Adipose tissue (tissue), 3 donors: ENCODE results near the gene OR10H5. TPM values are rescaled to one million over a fixed set of nuclear protein-coding genes. Genes with fewer than 3 reads are reported as not detected.
A peak's percentile ranks its signal among the peaks of the same experiment; 100 is the strongest.
"Not testable (repeated sequence)": the region's sequence is repeated elsewhere in the genome, so short reads cannot be mapped to it uniquely, and the experiment has no call there.

ENCODE experiments used
- H3K27ac ChIP-seq: one replicate; pipeline ENCODE4 v1.5.1; 2013; ENCODE audit warnings: low read depth, low read length
- WGBS, 3 donors: extraction: QIAGEN DNeasy Blood & Tissue Kit; methylation state at CpG; one replicate each; pipeline ENCODE4 v1.1.7; 2013; 5-methylcytosine and 5-hydroxymethylcytosine counted together
- polyA plus RNA-seq, 3 donors: library from polyadenylated mRNA; stranded (reverse); fragments of 200-250 nt; gene quantifications; one replicate each; pipeline ENCODE4 v1.2.3, GENCODE V29; 2013
- donor health status: healthy with polysubstance abuse.
- donor health status: Bipolar disorder and iron deficiency.
- donor health status: healthy.

The OR10H5 gene
- polyA plus RNA-seq, 3 donors, result 0.11 TPM; not detected in 2

DNA sequence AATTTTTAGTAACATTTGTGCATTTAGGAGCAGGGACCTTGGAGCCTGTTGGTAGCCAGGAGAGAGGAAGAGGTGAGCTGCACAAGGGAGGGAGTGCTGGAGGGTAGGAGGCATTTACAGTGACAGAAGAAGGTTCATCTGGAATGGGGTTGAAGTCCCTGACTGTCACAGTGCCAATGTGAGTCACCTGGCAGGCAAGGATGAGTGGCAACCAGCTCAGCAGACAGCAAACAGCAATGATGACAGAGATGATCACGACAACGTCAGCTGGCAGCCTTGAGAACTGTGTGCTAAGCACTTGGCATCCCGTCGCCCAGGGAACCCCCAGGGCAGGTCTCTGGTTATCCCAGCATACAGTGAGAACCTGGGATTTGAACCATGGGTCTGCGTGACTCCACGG lies 2.6 kb downstream of the OR10H5 start:
- 50 to 62% (median 60%) methylated on average over 6 of the region's 6 CpGs for WGBS, 3 donors
- H3K27ac ChIP-seq, result no peak overlapping the region

DNA sequence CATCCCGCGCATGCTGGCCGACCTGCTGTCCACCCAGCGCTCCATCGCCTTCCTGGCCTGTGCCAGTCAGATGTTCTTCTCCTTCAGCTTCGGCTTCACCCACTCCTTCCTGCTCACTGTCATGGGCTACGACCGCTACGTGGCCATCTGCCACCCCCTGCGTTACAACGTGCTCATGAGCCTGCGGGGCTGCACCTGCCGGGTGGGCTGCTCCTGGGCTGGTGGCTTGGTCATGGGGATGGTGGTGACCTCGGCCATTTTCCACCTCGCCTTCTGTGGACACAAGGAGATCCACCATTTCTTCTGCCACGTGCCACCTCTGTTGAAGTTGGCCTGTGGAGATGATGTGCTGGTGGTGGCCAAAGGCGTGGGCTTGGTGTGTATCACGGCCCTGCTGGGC lies 6.8 kb downstream of the OR10H5 start:
- WGBS, 3 donors, result 94 to 95% (median 94%) methylated on average over 15 to 18 of the region's 18 CpGs
- not testable (repeated sequence) for H3K27ac ChIP-seq

DNA sequence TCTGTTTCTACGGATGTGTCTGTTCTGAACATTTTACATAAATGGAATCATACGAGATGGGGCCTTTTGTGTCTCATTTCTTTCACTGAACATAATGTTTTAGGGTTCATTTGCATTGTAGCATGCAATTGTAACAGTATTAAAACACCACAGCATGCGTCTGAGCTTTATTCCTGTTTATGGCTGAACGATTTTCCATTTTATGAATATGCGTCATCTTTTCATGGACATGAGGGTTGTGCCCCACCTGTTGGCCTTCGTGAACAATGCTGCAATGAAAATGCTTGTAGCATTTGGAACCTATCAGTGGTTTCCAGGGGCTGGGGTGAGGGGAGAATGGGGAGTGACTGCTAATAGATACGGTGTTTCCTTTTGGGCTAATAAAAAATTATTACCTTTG lies 22.9 kb downstream of the OR10H5 start:
- no peak overlapping the region for H3K27ac ChIP-seq
- 33 to 53% (median 45%) methylated on average over 7 of the region's 7 CpGs for WGBS, 3 donors

DNA sequence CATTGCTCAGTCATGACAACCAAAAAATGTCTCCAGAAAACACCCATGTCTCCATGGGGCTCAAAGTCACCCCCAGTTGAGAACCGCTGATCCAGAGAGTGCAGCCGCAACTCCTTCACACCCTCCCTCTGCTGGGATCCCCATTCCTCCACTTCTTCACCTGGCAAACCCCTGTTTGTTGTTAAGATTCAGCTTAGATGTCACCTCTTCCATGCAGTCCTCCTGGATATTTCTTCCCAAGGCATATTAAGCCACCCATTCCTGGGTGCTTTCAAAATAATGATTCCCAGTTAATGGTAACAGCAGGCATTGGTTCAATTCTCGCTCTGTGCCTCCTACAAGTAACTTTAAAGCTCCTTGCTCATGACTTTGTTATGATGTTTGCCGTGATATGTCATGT lies 24.0 kb downstream of the OR10H5 start:
- no peak overlapping the region for H3K27ac ChIP-seq
- 77 to 87% (median 78%) methylated on average over 4 of the region's 4 CpGs for WGBS, 3 donors

DNA sequence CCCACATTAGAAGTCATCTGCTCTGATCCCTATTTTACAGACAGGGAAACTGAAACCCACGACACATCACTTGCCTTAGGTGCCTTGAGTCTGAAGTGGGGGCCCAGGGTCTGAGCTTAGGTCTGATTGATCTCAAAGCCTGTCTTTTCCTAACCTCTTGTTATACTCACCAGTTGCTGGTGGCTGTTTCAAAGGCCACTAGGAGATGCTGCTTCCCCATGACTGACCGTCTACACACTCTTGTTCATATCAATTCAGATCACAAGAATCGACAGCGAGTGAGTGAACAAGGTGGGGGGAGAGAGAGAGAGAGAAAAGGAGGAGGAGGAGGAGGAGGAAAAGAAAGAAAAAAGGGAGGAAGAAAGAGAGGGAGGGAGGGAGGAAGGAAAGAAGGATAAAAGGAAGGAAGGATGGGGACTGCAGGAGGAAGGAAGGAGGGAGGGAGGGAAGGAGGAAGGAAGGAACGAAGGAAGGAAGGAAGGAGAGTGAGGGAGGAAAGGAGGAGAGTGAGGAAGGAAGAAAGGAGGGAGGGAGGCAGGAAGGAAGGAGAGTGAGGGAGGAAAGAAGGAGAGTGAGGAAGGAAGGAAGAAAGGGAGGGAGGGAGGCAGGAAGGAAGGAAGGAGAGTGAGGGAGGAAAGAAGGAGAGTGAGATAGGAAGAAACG lies 24.7 kb downstream of the OR10H5 start:
- WGBS, 3 donors, result 17 to 49% (median 45%) methylated on average over 6 of the region's 6 CpGs
- H3K27ac ChIP-seq, result no peak overlapping the region

DNA sequence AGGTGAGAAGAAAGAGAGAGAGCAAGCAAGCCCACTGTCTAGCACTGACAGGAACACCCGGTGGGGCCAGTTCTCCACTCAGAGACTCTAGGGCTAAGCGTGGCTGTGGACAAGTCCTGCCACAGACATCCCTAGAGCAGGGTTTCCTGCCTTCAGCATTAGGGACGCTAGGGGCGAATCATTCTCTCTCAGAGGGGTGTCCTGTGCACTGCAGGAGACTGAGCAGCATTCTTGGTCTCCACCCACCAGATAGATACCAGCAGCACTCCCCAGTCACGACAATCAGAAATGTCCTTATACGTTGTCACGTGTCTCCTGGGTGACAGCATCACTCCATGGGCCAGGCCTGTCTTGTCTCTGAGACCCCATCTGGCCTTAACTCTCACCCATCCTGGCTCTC lies 26.5 kb downstream of the OR10H5 start:
- 39 to 68% (median 46%) methylated on average over 7 of the region's 7 CpGs for WGBS, 3 donors
- no peak overlapping the region for H3K27ac ChIP-seq

DNA sequence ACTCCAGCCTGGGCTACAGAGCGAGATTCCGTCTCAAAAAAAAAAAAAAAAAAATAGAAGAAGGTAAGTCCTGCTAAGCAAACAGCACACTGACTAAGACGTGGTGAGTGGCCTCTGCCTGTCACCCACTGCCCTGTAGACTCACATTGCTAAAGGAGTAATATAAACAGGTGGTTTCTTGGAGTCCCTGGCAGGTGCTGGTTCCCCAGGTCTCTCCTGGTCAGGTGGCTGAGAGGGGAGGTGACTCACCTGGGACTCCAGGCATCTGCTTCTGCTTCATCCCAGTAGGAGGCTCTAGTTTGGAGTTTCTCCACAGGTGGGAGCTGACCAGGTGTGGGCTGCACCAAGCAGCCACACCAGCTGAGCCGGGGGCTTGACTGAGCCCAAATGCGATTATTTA lies 27.8 kb downstream of the OR10H5 start, which contains the start of gene OR10H1:
Gene OR10H1 (minus strand): TSS at position 359 of the 400 bp plus-strand sequence. CDS start 7,627 bp downstream, outside the sequence.
- WGBS, 3 donors, result 24 to 76% (median 72%) methylated on average over 3 to 5 of the region's 5 CpGs
- no peak within 1 kb of the TSS for H3K27ac ChIP-seq

DNA sequence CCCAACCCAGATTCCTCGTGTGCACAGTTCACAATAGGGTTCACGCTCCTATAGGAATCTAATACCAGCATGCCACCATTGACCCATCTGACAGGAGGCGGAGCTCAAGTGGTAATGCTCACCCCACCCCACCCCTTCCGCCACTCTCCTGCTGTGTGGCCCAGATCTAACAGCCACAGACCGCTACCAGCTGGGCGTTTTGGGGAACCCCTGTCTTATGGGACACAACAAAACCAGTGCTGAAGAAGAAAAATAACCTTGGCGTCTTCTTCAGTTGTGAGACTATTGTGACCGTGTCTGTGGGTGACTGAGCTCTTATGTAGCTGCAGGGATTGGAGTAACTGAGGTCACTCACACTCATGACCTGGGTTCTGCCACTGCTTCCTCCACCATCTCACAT lies 33.2 kb downstream of the OR10H5 start:
- 88 to 90% (median 90%) methylated on average over 8 of the region's 8 CpGs for WGBS, 3 donors
- no peak overlapping the region for H3K27ac ChIP-seq

DNA sequence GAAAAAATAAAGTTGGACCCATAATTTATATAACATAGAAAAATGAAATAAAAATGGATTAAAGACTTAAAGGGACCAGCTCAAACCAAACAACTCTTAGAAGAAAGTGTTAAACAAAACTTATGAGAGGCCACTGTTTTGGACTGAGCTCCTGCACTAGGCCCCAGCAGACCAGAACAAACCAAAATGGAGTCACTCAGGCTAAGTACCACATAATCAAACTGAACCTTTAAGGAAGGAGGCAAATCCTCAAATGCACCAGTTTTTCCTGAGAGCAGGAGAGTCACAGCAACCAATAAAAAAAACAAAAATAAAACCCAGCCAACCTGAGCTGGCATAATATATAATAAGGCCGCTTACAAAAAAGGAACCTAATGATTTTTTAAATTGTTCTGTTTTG lies 38.3 kb downstream of the OR10H5 start:
- 42 to 93% (median 76%) methylated on average over 1 of the region's 1 CpG for WGBS, 3 donors

DNA sequence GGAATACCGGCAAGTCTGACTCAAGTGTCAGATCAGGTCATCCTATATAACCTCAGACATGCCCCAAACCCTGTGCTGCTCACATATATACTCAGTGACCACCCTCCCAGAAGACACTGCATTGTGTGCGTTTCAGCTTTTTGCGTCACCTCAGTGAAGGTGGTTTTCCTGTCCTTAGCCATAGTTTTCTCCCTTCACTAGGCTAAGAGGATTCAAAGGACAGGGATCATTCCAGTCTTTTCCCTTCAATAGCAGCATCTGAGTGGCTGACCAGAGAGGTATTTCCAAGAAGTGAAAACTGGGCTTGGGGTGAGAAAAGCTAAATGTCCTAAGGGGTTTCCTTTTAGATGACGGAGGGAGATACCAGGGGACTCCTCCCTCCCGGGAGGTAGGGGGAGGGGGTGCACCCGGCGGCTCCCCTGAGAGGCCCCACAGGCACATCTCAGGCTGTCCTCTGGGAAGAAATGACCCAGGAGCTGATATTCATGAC lies 40.7 kb downstream of the OR10H5 start:
- 41 to 71% (median 55%) methylated on average over 7 of the region's 7 CpGs for WGBS, 3 donors
- no peak overlapping the region for H3K27ac ChIP-seq

More for the DNA sequence above, 38.3 kb downstream of the OR10H5 start:
- no peak overlapping the region for H3K27ac ChIP-seq

DNA sequence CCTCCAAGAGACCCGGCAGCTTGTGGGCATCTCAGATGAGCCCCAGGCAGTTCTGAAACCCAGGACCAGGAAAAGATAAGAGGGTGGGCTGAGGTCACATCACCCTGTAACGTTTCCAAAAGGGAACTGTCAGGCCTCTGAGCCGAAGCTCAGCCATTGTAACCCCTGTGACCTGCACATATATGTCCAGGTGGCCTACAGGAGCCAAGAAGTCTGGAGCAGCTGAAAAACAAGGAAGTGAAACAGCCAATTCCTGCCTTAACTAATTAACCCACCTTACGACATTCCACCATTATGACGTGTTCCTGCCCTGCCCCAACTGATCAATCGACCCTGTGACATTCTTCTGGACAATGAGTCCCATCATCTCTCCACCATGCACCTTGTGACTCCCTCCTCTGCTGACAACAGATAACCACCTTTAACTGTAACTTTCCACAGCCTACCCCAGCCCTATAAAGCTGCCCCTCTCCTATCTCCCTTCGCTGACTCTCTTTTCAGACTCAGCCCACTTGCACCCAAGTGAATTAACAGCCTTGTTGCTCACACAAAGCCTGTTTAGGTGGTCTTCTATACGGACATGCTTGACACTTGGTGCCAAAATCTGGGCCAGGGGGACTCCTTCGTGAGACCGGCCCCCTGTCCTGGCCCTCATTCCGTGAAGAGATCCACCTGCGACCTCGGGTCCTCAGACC lies 41.3 kb downstream of the OR10H5 start:
- WGBS, 3 donors, result 49 to 56% (median 55%) methylated on average over 13 of the region's 13 CpGs

DNA sequence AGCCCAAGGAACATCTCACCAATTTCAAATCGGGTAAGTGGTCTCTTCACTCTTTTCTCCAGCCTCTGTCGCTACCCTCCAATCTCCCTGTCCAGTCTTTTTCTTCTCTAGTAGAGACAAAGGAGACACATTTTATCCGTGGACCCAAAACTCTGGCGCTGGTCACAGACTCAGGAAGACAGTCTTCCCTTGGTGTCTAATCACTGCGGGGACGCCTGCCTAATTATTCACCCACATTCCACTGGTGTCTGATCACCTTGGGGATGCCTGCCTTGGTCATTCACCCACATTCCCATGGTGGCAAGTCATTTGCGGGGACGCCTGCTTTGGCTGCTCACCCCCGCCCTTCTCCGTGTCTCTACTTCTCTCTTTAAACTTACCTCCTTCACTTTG lies 41.8 kb downstream of the OR10H5 start:
- H3K27ac ChIP-seq, result no peak overlapping the region
- 84 to 91% (median 90%) methylated on average over 10 of the region's 10 CpGs for WGBS, 3 donors

More for the DNA sequence above, 41.3 kb downstream of the OR10H5 start:
- H3K27ac ChIP-seq, result not testable (repeated sequence)

DNA sequence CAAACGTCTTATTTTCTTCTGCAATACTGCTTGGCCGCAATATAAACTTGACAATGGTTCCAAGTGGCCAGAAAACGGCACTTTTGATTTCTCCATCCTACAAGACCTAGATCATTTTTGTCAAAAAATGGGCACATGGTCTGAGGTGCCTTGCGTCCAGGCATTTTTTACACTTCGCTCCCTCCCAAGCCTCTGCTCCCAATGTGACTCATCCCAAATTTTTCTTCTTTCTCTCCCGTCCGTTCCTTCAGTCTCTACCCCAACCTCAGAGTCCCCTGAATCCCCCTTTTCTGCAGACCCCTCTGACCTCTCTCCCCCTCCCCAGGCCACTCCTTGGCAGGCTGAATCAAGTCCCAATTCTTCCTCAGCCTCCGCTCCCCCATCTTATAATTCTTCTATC lies 42.3 kb downstream of the OR10H5 start:
- 82 to 88% (median 83%) methylated on average over 8 of the region's 8 CpGs for WGBS, 3 donors
- no peak overlapping the region for H3K27ac ChIP-seq

DNA sequence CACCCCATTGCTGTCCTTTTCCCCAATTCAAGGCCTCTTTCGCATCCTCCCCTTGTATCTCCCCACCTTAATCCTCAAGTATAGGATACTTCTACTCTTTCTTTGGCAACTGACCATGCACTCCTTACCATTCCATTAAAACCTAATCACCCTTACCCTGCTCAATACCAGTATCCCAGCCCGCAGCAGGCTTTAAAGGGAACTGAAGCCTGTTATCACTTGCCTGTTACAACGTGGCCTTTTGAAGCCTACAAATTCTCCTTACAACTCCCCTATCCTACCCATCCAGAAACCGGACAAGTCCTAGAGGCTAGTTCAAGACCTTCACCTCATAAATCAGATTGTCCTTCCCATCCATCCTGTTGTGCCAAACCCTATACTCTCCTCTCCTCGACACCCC lies 44.2 kb downstream of the OR10H5 start:
- H3K27ac ChIP-seq, result no peak overlapping the region
- 87 to 90% (median 90%) methylated on average over 5 of the region's 5 CpGs for WGBS, 3 donors

DNA sequence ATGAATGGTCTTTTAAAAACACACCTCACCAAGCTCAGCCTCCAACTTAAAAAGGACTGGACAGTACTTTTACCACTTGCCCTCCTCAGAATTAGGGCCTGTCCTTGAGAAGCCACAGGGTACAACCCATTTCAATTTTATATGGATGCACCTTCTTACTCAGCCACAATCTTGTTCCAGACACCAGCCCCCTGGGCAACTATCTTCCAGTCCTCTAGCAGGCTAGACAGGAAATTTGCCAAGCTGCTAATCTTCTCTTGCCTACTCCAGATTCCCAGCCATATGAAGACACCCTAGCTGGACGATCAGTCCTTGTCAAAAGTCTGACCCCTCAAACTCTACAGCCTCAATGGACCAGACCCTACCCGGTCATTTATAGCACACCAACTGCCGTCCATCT lies 46.8 kb downstream of the OR10H5 start:
- WGBS, 3 donors, result 94 to 98% (median 95%) methylated on average over 3 of the region's 3 CpGs
- H3K27ac ChIP-seq, result not testable (repeated sequence)

DNA sequence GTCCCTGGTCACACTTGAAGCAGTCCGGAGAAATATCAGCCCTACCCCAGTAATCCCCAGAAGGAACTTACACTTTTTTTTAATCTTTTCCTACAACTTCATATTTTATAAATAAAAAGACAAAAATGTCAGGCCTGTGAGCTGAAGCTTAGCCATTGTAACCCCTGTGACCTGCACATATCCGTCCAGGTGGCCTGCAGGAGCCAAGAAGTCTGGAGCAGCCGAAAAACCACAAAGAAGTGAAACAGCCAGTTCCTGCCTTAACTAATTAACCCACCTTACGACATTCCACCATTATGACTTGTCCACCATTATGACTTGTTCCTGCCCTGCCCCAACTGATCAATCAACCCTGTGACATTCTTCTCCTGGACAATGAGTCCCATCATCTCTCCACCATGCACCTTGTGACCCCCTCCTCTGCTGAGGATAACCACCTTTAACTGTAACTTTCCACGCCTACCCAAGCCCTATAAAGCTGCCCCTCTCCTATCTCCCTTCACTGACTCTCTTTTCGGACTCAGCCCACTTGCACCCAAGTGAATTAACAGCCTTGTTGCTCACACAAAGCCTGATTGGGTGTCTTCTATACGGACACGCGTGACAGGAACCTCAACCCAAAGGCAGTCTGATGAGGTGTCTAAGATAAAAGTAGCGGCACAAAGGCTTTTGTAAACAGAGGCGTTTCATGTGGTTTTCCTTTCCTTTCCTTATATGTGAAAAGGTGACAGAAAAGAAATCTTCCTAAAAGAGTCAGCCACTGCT lies 48.3 kb downstream of the OR10H5 start:
- 37 to 43% (median 40%) methylated on average over 11 of the region's 11 CpGs for WGBS, 3 donors
- peak overlapping the region; percentile 91 for H3K27ac ChIP-seq

DNA sequence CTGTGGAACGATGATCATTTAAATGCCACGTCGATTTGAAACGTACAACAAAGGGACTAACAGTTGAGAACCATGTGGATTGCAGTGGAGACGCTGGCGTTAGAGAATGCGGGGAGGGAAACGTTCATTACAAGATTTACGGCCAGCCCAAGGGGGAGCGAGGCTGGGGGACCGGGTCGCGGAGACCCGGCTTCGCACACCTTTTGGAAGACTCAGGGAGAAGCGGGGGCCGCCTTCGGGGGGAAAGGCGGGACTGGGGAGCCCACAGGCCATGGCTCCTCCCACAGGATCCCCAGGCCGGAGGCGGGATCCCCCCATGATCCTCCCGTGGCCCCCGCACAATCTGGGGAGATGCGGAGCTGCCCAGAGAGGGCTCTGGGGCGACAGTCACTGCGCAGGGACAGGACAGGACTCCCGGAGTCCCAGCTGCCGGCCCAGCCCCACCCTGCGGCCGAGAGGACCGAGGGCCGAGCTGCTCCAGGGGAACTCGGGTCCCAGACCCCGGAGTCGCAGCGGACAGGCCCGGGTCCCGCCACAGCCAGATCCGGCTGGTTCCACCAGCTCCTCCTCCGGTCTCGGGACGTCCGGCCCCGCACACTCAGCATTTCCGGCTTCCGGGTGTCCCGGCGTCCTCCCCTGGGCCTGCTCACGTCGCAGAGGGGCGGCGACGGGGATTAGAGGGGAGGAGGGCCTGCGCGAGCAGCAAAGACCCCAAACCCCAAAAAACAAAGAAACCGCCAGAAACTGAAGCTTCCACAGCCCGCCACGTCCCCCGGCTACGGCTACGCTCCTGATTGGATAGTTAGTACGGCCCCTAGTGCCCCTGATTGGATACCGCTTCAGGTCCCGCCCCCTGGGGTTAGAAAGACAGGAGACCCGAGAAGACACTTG lies 49.1 kb downstream of the OR10H5 start:
- peak overlapping the region; percentile 91 for H3K27ac ChIP-seq
- WGBS, 3 donors, result 0 to 1% (median 1%) methylated on average over 52 to 65 of the region's 65 CpGs

DNA sequence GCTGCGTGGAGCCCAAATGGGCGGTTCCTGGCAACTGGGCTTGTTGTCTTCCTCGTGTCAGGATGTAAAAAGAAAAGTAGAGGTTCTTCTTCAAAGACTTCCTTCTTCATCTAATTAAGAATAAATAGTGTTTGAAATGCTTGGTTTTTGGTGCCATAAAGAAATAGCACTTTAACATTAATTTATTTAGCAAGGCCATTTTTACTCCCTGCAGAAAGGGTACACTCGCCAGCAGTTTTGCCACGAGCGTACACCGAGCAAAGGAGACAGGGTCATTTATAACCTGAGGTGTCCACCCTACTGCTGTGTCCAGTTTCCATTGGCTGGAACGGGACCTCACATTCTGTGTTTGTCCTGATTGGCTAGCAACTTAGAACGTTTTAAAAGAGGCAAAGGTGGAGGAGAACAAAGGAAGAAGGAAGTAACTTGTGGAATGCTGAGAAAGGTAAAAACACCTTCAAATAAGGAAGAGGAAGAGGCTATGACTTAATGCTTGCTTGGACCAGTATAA lies 49.8 kb downstream of the OR10H5 start:
- H3K27ac ChIP-seq, result no peak overlapping the region
- WGBS, 3 donors, result 0% methylated on average over 9 of the region's 9 CpGs
